Kidney tubule cell (primary cell): ENCODE measurements around the gene DPPA2.

Source experiments
- DNase-seq: peaks from one replicate; pipeline ENCODE4 v3.0.0-alpha.2; 2018; ENCODE audit warnings: low spot score

DPPA2 gene

DNA sequence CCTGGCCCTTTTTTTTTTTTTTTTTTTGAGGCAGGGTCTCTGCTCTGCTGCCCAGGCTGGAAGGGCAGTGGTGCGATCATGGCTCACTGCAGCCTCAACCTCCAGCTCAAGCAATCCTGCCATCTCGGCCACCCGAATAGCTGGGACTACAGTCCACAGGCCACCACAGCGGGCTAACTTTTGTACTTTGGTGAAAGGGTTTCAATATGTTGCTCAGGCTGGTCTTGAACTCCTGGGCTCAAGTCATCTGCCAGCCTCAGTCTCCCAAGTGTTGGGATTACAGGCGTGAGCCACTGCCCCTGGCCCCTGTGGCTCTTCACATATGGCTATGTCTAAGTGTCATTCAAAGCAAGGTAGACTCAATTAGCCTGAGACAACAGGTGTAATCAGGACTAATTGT lies 8.8 kb upstream of the DPPA2 start:
- DNase-seq = no peak

- peak; percentile 30 for DNase-seq
Observed at GRCh38 chr3:109313061-109313460, 3.3 kb downstream of the DPPA2 start.

GRCh38 chr3:109297496-109297895 lies 18.8 kb downstream of the DPPA2 start:
- DNase-seq = no peak

DNA sequence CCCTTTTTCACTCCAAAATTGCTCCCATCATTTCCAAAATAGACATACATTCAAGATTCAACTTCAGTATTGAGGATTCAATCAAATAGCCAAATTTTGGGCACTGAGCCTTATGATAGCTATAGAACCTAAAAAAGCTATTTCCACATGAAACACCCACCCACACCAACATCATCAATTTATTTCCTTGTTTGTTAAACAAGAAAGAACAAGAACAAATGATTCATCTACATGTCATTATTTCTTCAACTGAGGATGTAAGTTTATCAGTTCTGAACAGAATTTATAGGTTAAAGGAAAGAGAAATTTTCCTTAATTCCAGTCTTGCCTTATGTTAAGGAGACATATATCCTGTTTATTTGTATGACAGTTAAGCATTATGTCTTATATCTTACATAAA lies 32.2 kb downstream of the DPPA2 start:
- DNase-seq = no peak

DNA sequence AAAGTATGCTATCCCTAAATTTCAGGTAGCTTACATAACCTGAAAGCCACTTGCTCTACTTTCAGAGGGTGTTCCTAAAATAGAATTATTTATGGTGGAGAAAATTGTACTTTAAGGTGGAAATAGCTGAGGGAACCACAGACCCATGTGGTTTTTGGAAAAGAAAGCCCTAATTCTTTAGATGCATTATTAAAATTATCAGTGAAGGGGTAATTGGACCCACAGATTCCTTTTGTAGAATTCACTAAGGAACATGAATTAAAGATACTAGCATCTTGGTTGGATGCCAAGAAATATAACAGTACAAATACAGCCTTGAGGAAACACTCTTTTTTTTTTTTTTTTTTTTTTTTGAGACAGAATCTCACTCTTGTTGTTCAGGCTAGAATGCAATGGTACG lies 37.8 kb downstream of the DPPA2 start:
- DNase-seq = no peak

DNA sequence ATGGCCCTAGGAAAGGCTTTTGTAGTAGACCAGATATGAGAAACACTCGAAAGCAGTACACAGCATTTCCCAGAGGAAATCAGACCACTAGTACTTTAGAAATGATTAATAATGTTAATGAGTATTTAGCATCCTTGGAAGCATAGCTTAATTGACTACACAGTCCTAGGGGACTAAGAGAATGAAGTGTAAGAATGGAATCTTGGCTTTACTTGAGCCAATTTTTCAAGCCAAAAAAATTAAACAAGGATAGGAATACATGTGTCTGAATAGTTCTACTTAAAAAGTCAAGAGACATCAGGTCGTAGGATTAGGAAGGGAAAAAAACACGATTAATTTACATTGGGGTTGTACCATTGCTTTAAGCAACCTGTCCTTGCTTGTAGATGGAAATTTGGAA lies 38.2 kb downstream of the DPPA2 start:
- no peak for DNase-seq

GRCh38 chr3:109275702-109276293 lies 40.5 kb downstream of the DPPA2 start:
- DNase-seq = peak; percentile 58

- DNase-seq = no peak
Observed at GRCh38 chr3:109270779-109271178, 45.5 kb downstream of the DPPA2 start.

DNA sequence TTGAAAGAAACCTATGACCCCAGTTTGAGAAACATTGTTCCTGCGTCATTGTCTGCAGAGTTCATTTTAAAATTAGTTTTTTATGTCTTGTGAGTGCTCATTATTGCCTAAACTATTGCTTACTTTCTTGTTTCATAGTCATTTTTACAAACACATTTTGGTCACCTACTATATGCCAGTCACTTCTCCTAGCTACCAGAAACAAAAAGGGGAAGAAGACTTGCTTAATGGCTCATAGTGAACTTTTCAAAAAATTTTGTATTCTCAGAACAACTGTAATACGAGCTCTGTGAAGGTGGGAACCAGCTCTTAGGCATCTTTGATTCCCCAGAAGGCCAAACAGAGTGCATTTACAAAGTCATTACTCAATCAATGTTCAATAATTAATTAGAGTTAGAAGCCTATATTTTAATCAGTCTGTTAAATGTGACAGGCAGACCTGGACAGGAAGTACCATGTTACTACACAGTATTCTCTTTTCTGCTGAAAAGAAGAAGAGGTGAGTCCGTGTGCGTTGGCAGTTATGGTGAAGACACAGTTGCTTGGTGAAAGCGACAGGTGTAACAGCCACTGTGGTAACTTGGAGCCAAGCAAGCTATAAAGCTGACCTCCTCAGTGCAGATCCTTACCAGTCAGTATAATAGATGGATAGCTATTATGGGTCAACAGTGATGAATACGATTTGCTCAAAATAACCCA lies 46.6 kb downstream of the DPPA2 start:
- no peak for DNase-seq

DNA sequence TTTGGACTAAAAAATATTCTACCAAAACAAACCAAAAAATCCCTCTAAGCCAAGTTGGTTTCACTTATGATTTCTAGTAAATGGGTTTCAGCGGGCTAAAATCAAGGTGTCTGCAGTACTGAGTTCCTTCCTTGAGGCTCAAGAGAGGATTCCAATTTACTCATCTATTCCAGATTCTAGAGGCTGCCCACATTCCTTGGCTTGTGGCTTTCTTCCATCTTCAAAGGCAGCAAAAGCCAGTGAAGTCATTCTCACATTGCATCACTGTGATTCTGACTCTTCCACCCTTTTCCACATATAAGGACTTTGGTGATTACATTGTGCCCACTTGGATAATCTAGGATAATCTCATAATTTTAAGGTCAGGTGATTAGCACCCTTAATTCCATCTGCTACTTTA lies 48.1 kb downstream of the DPPA2 start:
- DNase-seq = peak; percentile 29

GRCh38 chr3:109265295-109265694 lies 51.0 kb downstream of the DPPA2 start:
- no peak for DNase-seq

DNA sequence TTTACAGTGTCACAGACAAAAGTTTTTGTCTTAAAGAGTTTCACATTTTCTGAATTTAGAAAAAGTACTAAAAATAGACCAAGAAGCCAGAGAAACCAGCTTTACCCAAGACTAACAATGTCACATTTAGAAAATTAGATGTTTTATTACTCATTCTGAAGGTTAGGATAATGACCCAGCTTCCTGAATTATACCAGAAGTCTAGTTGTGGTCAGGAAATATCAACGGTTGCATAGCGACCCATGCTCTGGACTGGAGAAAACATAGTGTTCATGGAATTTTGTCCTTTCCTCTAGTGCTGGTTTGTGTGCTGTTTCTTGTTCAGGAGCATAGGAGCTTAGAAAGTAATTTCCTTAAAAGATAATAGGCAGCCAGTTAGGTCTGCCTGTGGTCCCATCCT lies 59.0 kb downstream of the DPPA2 start:
- DNase-seq = peak; percentile 76

- no peak for DNase-seq
Observed at GRCh38 chr3:109254770-109255169, 61.5 kb downstream of the DPPA2 start.

GRCh38 chr3:109252641-109253040 lies 63.7 kb downstream of the DPPA2 start:
- DNase-seq = no peak
